Measurements from ENCODE around the gene PUS3. TPM values are rescaled to one million over a fixed set of nuclear protein-coding genes. Genes with fewer than 3 reads are reported as not detected.
"Not testable (repeated sequence)": the region's sequence is repeated elsewhere in the genome, so short reads cannot be mapped to it uniquely, and the experiment has no call there.

PUS3 gene
- polyA plus RNA-seq, 5 donors: 13.9 to 21.2 (median 17.7) TPM

GRCh38 chr11:125921042-125921441 lies 18.0 kb upstream of the PUS3 start:
- DNase-seq: no peak

DNA sequence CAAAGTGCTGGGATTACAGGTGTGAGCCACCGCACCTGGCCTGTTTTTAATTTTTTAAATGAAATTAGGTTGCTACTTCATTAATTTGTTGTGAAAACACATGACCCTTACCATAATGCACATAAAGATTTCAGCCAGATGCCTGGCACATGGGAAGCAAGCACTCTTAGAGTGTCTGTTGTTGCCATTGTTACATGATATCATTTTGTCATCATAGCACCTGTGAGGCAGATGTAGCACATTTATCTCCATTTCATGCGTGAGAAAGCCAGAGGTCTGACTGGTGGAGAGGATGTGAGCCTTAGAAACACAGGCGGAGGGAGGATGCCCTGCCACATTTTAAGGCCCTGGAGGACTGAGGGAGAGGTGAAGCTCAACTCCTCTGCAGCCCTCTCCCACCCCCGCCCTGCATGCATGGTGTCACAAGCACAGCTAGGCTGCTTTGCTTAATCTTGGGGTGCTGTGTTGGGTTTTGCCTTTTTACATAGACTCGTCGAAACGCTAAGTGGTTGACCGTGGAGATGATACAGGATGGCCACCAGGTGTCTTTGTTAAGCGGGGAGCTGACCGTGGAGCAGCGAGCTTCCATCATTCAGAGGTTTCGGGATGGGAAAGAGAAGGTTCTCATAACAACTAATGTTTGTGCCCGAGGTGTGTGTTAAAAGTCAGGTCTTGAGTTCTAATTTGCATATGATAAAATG lies 15.3 kb upstream of the PUS3 start:
- DNase-seq: no peak

- no peak for DNase-seq
These were observed 13.8 kb upstream of the PUS3 start for GRCh38 chr11:125916683-125917347.

DNA sequence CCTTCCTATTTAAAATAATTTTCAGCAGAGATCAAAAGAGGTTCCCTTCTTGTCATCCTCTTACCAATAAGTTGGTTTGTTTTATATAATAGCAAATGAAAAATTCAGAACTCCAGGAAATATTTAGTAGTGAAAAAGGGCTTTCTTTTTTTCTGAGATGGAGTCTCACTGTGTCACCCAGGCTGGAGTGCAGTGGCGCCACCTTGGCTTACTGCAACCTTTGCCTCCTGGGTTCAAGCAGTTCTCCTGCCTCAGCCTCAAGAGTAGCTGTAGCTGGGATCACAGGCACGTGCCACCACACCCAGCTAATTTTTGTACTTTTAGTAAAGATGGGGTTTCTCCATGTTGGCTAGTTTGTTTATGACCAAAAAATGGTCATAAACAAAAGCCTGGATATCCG lies 11.6 kb upstream of the PUS3 start:
- not testable (repeated sequence) for DNase-seq

GRCh38 chr11:125910226-125910849 lies 7.3 kb upstream of the PUS3 start:
- DNase-seq: no peak

DNA sequence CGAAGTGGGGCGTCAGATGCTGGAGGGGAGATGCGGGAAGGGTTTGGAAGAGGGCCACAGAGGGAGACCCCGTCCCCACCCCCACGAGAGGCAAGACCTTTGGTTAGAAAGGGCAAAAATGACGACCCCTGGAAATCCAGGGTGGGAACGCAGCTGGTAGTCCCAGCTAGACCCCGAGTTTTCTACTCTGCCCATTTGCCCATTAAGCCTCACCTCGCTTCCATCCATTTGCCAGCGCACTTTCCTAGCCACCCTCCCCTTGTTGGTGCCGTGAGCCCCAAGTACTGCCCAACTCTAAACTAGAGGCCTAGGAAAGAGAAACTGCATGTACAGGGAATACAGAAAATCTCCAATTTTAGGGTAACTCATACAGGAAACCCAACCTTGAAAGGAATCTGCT lies 1.7 kb upstream of the PUS3 start:
- DNase-seq: no peak

DNA sequence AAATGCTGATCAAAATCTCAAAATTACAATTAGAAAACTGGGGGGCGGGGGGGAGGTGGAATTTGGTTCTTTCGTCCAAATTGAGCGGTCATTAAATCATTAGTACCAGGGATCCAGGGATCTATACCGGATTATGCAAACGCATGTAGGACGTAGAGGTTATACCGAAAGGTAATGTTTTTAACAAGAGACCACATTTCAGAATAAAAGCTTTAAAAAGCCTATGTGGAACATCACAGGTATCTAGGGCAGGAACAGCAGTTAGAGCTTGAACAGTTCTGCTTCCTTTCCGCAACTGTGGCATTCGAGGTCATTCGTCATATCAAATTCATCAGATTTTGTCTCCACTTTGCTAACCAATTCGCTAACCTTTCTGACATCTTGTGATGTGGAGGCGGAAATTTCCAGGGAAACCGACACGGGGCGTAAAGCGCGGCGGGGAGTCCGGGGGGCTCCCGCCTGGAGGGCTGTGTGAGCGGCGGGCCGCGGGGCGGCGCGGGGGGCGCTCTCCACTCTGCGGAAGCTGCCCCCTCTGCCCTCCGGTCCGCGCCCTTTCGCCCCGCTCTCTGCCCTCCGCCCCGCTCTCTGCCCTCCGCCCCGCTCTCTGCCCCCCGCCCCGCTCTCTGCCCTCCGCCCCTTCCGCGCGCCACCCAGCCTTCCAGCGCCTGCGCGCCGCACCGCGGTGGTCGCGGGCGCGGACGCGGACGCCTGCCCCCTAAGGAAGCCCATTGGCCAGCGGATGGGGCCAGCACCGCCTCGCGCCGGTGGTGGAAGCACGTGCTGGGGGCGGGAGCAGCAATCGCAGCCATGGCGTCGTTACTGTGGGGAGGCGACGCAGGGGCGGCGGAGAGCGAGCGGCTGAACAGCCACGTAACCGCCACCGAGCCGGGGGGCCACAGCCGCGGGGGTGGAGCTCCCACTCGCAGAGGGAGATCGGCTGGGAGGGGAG lies 979 bp upstream of the PUS3 start, which contains the start of gene DDX25:
Gene DDX25 (plus strand): TSS at position 798 of the 949 bp plus-strand sequence. CDS start 10 bp downstream, at position 808.
- DNase-seq: no peak

DNA sequence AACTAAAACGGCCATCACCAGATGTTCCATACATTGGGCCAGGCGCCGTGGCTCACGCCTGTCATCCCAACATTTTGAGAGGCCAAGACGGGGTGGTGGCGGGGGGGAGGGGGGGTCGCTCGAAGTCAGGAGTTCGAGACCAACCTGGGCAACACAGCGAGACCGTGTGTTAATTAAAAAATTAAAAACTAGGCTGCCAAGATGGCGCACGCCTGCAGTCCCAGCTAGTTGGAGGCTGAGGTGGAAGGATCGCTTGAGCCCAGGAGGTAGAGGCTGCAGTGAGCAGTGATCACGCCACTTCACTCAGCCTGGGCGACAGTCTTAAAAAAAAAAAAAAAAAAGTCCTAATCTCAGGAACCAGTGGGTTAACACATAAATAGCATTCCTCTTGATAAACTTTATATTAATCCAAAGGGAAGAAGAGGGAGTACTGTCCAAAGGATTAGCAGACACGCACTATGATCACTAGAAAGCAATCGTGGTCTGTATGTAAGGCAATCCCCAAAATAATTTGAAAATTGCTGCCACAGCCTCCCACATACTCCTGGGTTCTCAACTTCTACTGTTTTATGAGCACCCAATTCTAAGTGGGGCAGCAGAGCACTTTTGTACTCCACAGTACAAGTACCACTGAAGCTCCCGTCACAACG lies 604 bp downstream of the PUS3 start:
- DNase-seq: no peak

DNA sequence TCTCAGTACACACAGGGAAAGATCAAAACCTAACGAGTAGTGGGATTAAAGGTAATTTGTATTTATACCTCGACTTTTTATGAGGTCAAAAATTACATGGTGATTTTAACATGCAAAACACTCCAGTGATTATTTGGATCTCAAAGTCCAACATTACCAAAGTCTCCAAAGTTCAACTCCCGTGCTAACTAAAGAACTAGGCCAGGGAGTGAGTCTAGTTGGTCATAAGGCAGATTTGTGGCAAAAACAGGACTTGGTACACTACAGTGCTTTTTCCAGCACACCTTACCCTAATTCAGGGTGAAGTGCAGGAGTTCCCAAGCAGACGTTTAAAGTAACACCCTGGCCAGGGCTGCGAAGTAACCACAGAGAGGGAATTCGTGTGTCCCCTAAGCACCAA lies 1.1 kb downstream of the PUS3 start:
- no peak for DNase-seq

DNA sequence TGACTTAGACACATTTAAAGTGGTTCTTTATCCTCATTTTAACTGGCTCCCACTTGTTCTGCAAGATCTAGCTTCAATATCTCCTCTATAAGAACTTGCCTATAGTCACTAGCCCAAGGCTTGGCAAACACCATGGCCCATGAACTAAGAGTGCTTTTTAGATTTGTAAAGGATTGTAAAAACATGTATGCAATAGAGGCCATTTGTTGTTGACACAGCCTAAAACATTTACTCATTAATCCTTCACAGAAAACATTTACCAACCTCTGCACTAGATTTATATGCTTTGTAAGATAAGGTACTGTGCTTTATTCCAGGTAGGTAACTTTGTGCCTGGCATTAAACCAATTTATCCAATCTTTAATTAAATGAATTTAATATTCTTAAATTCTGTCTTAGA lies 10.0 kb downstream of the PUS3 start:
- DNase-seq: no peak

GRCh38 chr11:125892071-125892470 lies 10.9 kb downstream of the PUS3 start:
- DNase-seq: no peak

DNA sequence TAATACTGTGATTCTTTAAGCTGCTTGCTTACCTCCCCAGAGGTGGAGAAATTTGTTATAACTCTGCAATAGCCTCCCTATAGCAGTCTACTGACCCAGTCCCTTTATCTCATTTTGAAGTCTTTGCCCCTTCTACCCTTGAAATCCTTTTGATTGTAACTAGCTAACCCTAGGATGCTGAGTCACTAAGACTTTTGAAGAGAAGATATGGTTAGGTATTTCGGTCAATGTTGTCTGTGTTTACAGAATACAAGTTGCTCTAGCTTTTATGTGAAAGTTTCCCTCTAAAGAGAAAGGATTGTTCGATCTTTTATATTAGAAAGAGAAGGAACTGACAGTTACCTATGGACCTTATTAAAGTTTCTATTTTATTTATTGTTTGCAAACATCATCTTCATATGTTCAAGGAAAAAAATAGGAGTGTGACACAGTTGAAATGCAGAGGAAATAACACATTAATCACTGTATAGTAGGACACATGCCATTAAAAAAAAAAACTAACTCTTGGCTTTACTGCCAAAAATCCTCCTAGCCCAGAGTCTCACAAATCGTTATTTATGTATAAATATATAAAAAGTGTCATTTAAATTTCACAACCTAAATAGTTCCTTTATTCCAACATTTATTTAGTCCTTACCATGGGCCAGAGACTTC lies 12.4 kb downstream of the PUS3 start:
- no peak for DNase-seq

DNA sequence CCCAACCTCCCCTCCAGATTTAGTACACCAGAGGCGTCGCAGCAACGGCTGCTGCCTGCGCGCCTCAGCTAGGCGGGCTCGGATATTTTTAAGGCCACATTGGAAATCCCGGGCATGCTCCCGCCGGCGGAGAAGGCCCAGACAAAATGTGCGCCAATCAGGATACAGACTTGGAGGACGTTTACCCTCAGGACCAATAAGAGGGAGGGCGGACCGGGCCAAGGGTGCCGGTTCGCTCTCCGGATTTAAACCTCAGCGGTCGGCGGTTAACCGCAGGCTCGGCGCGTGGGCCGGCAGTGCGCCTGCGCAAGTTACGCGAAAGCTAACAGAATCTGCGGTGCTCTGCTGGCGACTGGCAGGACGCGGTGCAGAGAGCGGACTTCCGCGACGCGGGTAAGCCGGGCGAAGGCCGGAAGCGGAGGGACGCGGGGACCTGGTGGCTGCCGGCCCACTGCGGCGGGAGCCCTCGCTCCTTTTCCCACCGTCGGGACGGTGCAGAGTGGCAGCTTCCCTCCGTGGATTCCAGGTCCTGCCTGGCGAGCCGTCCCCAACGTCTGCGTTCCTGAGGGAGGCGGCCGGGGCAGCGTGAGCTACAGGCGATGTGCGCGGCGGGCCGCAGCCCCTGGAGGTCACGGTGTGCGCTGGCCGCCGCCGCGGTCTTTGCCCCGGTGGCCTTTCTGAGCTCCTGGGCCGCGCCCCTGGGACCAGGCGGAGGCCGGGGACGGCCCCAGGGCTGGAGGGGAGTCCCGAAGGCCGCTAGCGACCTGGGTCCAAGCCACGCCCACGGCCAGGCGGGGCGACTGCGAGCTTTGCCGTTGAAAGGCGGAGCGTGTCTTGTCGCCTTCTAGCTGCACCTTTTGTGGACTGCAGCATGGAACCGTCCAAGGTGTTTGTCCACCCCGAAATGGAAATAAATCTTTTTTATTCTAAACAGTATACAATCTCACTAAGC lies 15.4 kb downstream of the PUS3 start, which contains the start of gene HYLS1:
Gene HYLS1 (plus strand): TSS at position 296 of the 952 bp plus-strand sequence. CDS start 11,701 bp downstream, outside the sequence.
- DNase-seq: peak; percentile 93

GRCh38 chr11:125886997-125887372 lies 16.0 kb downstream of the PUS3 start:
- no peak for DNase-seq

DNA sequence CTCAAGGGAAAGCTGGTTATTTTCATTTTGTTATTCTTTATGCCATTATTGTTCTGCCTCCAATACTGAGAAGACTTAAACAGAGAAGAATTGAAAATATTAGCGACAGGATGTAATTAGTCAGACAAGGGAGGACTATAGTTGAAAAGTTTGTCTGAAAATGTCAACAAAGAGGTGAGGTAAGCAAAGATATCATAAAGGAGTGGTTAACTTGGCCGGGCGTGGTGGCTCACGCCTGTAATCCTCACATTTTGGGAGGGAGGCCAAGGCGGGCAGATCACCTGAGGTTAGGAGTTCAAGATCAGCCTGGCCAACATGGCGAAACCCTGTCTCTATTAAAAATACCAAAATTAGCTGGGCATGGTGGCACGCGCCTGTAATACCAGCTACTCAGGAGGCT lies 19.6 kb downstream of the PUS3 start:
- no peak for DNase-seq

DNA sequence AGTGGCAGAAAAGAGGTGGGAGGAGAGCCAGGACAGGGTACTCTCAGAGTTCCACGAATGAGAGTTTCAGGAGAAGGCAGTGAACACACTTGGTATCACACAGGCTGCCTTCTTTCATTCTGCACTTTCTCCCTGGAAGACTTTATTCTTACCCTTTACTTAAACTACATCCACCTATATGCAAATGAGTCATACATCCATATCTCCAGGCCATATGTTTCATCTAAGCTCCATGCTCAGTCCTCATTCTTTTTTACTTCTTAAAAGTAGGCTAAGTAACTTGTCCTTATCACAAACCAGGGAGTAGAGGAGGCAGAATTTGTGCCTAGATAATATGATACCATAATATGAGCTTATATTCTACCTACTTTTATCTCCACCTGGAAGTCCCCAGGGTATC lies 21.7 kb downstream of the PUS3 start:
- no peak for DNase-seq

DNA sequence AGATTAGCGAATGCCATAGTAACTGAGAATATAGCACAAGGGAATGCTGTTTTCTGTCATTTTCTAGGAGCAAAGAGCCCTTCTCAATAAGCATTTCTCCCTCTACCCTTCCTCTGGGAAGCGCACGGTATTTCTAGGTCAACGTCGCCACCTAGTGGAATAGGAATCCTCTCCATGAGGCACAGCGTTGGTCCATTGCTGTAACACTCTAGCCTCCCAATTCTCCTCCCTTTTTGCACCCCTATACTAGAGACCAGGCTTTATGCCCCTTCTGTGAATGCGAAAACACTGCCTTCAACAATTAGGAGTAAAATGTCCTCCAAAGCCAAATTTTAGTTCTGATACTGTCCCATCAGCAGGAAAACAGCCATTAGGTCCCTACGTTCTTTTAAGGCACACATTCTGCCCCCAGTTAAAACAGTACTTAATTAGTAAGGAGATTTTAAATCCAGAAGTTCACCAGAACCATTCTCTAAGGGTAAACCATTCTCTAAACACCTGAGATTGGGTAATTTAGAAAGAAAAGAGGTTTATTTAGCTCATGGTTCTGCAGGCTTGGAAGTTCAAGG lies 28.4 kb downstream of the PUS3 start:
- peak; percentile 56 to 65 for DNase-seq

DNA sequence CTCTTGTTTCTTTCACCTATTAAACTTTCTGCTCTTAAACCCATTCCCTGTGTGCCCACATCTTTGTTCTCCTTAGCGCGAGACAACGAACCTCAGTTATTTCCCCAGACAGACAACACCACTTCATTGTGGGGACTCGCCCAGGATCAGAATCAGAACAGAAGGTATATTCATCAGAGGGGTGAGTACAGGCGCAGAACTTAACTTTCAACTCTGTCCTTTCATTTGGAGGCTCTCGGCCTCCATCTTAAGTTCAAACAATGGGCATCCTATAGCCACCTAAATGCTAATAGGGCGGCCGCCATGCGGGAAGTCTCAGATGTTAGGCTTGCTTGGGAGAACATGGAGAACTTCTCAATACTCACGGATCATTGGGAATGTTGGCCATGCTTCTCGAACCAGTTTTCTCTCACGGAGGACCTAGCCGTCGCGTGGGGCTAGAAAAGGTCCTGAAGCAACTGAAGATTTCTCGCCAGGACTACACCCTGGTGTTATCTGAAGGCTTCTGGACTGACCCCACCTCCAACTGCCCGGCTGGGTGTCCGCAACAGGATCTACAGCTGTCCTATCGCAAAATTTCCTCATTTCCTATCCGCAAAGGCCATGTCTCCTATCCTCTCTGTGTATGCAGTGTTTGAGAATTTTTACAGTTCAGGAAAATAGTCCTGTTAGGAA lies 29.0 kb downstream of the PUS3 start:
- no peak for DNase-seq

DNA sequence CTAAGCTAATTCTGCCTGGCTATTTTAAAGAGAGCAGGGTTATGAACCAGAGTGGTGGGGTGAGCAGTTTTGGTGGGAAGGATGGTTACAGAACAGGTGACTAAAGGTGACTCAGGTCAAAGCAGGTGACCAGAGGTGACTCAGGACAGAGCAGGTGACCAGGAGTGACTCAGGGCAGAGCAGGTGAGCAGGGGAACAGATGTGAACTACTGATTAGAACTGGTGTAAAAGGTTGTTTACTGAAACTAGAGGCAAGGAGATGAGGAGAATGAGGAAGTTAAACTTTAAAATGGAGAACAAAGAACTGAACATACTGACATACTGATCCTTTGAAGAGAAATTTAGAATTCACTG lies 30.9 kb downstream of the PUS3 start:
- DNase-seq: no peak

Measured in right lung (tissue), 5 donors.